Measurements from ENCODE around the gene KRT71. TPM values are rescaled to one million over a fixed set of nuclear protein-coding genes. Genes with fewer than 3 reads are reported as not detected.
"Not testable (repeated sequence)": the region's sequence is repeated elsewhere in the genome, so short reads cannot be mapped to it uniquely, and the experiment has no call there.

Gene KRT71
- total and polyA plus RNA-seq, 2 of the 8 experiments (the other 6 are each of a cell fraction or from before 2014, with no cell fraction given), result not detected

DNA sequence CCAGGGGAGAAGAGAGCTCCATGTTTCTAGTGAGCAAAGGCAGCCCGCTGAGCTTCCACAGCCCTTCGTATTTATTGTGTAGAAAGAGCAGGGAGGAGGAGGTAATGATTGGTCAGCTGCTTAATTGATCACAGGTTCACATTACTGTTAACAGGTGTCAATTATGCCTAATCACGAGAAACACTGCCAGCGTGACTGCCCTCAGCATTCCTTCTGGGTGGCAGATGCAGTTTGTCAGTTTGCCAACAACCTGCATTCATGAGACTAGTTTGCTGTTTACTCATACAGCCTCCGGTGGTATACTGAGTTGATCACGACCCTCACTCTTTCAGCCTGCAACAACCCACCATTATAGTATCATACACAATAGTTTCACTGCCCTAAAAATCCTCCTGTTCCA lies 52.4 kb downstream of the KRT71 start:
- H3K79me1 ChIP-seq (ENCODE audit: low read depth, low read length); H2BK120ac ChIP-seq (replicated peaks; ENCODE audit: low read depth, low read length); H2AK5ac ChIP-seq (ENCODE audit: low read depth, low read length); H3K4me2 ChIP-seq (ENCODE audit: insufficient read depth in 1 of 2, low read depth in 2 of 2, low read length in 2 of 2); H2AFZ ChIP-seq (ENCODE audit: low read length); H2BK20ac ChIP-seq (ENCODE audit: low read length); H3K56ac ChIP-seq (replicated peaks; ENCODE audit: insufficient read length, low read depth, low read length); H4K5ac ChIP-seq (ENCODE audit: insufficient read length, low read depth, low read length); H3K4me3 ChIP-seq (ENCODE audit: extremely low read depth in 1 of 4, insufficient read depth in 2 of 4, low read depth in 3 of 4, low read length in 4 of 4); H4K8ac ChIP-seq (ENCODE audit: extremely low read depth, insufficient read depth, low read length); H2BK5ac ChIP-seq (ENCODE audit: low read depth, low read length); H4K20me1 ChIP-seq (replicated peaks in 1 of 2; ENCODE audit: control insufficient read depth in 1 of 2, insufficient read depth in 2 of 2, low read length in 2 of 2); DNase-seq (ENCODE audit: low read depth in 1 of 2, low spot score in 2 of 2); H3K23me2 ChIP-seq (ENCODE audit: low read depth, low read length); H3K23ac ChIP-seq (ENCODE audit: insufficient read length); H3K36me3 ChIP-seq (ENCODE audit: control insufficient read depth in 2 of 4, insufficient read depth in 4 of 4, low read length in 3 of 4); H3K4me1 ChIP-seq (replicated peaks in 1 of 4; ENCODE audit: control insufficient read depth in 3 of 4, insufficient read depth in 4 of 4, low read length in 3 of 4); H3K4ac ChIP-seq (replicated peaks; ENCODE audit: insufficient read length, low read depth, low read length); H3K18ac ChIP-seq (ENCODE audit: extremely low read depth, low read length); H2BK12ac ChIP-seq (ENCODE audit: low read depth, low read length); FAIRE-seq; H3K27ac ChIP-seq (ENCODE audit: low read depth, low read length); H3K14ac ChIP-seq (ENCODE audit: insufficient read length); H2BK15ac ChIP-seq (ENCODE audit: low read length); H3K9me3 ChIP-seq (ENCODE audit: insufficient read depth in 2 of 2, low read depth in 1 of 2, low read length in 1 of 2); H3K9ac ChIP-seq (replicated peaks in 1 of 4; ENCODE audit: extremely low read depth in 1 of 4, low read depth in 3 of 4, low read length in 3 of 4); POLR2A ChIA-PET (ENCODE audit: partially characterized antibody); H4K91ac ChIP-seq (replicated peaks; ENCODE audit: insufficient read length, low read length); H3K79me2 ChIP-seq (ENCODE audit: control insufficient read depth in 1 of 2, insufficient read depth in 2 of 2, low read length in 2 of 2); H3K27me3 ChIP-seq (replicated peaks in 1 of 4; ENCODE audit: control insufficient read depth in 3 of 4, extremely low read depth in 1 of 4, insufficient read depth in 3 of 4, low read length in 3 of 4): not testable (repeated sequence)
- CTCF ChIA-PET (ENCODE audit: partially characterized antibody), result interaction anchor here (0.9 to 3.1 kb wide), 8 partner anchors 13 to 120 kb away, joined by 3 to 20 read pairs (median 3); no protein-coding TSS in a partner anchor
- WGBS, 2 experiments (ENCODE audit: extremely low coverage in 1 of 2, insufficient coverage in 1 of 2, insufficient read length in 1 of 2, insufficient replicate concordance in 2 of 2, low coverage in 1 of 2, low lambda C conversion rate in 2 of 2, missing lambda C conversion rate in 1 of 2), result 83% methylated on average over 6 of the region's 6 CpGs; no CpG with 5 or more reads in 1 of the 2 experiments

All from H1 (cell line).